A673 (cell line): ENCODE results near the gene FAM241A.

ENCODE experiments used
- CTCF ChIP-seq: fragments of 300-800, 200-600 bp; sonication (generic); conservative IDR thresholded peaks from 2 replicates; pipeline ENCODE4 v1.5.1; 2017; ENCODE audit warnings: low read depth, mild to moderate bottlenecking, antibody characterized with exemption, low read length, moderate library complexity, mixed read lengths
- EZH2 ChIP-seq: fragments of 200-600 bp; sonication (generic); IDR thresholded peaks from 2 replicates; pipeline ENCODE4 v1.6.1; 2017; ENCODE audit warnings: borderline replicate concordance, low read depth, mild to moderate bottlenecking, mixed read lengths, antibody characterized with exemption, low read length; ENCODE audit not compliant: poor library complexity, severe bottlenecking

GRCh38 chr4:112225157-112225556 lies 79.9 kb downstream of the FAM241A start:
- TF ChIP-seq CTCF: no peak
- no peak for TF ChIP-seq EZH2
